T-helper 1 cell treated with Interleukin-12 subunit alpha and Interleukin-12 subunit beta and Interleukin-4 antibody, amounts not matched to agents 30 ng/mL and 1 ng/mL, for 36 hours (primary cell): ENCODE measurements around the gene PTPRN2. TPM values are rescaled to one million over a fixed set of nuclear protein-coding genes. Genes with fewer than 3 reads are reported as not detected.
"Not testable (repeated sequence)": the region's sequence is repeated elsewhere in the genome, so short reads cannot be mapped to it uniquely, and the experiment has no call there.

ENCODE experiments used
- intact Hi-C: fragments of 100-400 bp; cut with micrococcal nuclease; formaldehyde crosslinking; loops from one replicate; pipeline ENCODE4 v1.15.1; 2024
- total RNA-seq: library from RNA; stranded (reverse); gene quantifications from 2 replicates; pipeline ENCODE4 v1.2.3, GENCODE V29; 2022

Gene PTPRN2
- 2.5 and 2.9 TPM in 2 replicates for total RNA-seq

- intact Hi-C loops: no loop called here
Observed at GRCh38 chr7:158587162-158588084, at the start of gene PTPRN2. TSS of gene PTPRN2 (minus strand) at chr7:158587823.

- intact Hi-C loops: no loop called here
Observed at GRCh38 chr7:158633055-158633956, 45.7 kb upstream of the PTPRN2 start.

- intact Hi-C loops: no loop called here
Observed at GRCh38 chr7:158631574-158632195, 44.1 kb upstream of the PTPRN2 start.

- intact Hi-C loops: not testable (repeated sequence)
Observed at GRCh38 chr7:158626289-158626688, 38.7 kb upstream of the PTPRN2 start.

- intact Hi-C loops: no loop called here
Observed at GRCh38 chr7:158623241-158623640, 35.6 kb upstream of the PTPRN2 start.

GRCh38 chr7:158620839-158621441 is 33.3 kb upstream of the PTPRN2 start:
- intact Hi-C loops: no loop called here

GRCh38 chr7:158620418-158620817 is 32.8 kb upstream of the PTPRN2 start:
- intact Hi-C loops: no loop called here

GRCh38 chr7:158618745-158619140 is 31.1 kb upstream of the PTPRN2 start:
- intact Hi-C loops: no loop called here

GRCh38 chr7:158617737-158618128 is 30.1 kb upstream of the PTPRN2 start:
- intact Hi-C loops: no loop called here

- intact Hi-C loops: no loop called here
Observed at GRCh38 chr7:158616050-158616449, 28.4 kb upstream of the PTPRN2 start.

- intact Hi-C loops: no loop called here
Observed at GRCh38 chr7:158614700-158615099, 27.1 kb upstream of the PTPRN2 start.

GRCh38 chr7:158613481-158613880 is 25.9 kb upstream of the PTPRN2 start:
- intact Hi-C loops: no loop called here

- intact Hi-C loops: no loop called here
Observed at GRCh38 chr7:158612546-158612945, 24.9 kb upstream of the PTPRN2 start.

GRCh38 chr7:158611541-158611940 is 23.9 kb upstream of the PTPRN2 start:
- intact Hi-C loops: no loop called here

- intact Hi-C loops: loop anchor here (10.0 kb wide), 1 partner anchor 365 kb away; no protein-coding TSS in a partner anchor
Observed at GRCh38 chr7:158609313-158609974, 21.8 kb upstream of the PTPRN2 start.

GRCh38 chr7:158607563-158607962 is 19.9 kb upstream of the PTPRN2 start:
- intact Hi-C loops: loop anchor here (10.0 kb wide), 1 partner anchor 367 kb away; no protein-coding TSS in a partner anchor

GRCh38 chr7:158606671-158607424 is 19.2 kb upstream of the PTPRN2 start:
- intact Hi-C loops: loop anchor here (10.0 kb wide), 1 partner anchor 368 kb away; no protein-coding TSS in a partner anchor

GRCh38 chr7:158606129-158606528 is 18.5 kb upstream of the PTPRN2 start:
- intact Hi-C loops: loop anchor here (10.0 kb wide), 1 partner anchor 369 kb away; no protein-coding TSS in a partner anchor
